ENCODE results near the gene TP53I13. TPM values are rescaled to one million over a fixed set of nuclear protein-coding genes. Genes with fewer than 3 reads are reported as not detected.
A peak's percentile ranks its signal among the peaks of the same experiment; 100 is the strongest.

TP53I13 gene
- total RNA-seq (2016; rRNA removed; fragmentation: Illumina TruSeq; extraction: Trizol): 9.9 and 25.7 TPM in 2 replicates
- 17.6 and 23.7 TPM in 2 replicates for total RNA-seq (2016; cell fraction: cytosol; rRNA removed; fragmentation: Illumina TruSeq; extraction: Trizol; ENCODE audit: low read depth)
- 9.5 and 27.0 TPM in 2 replicates for total RNA-seq (2016; cell fraction: insoluble cytoplasmic fraction; rRNA removed; fragmentation: Illumina TruSeq; extraction: Trizol)
- total RNA-seq (2016; cell fraction: membrane; rRNA removed; fragmentation: Illumina TruSeq; extraction: Trizol): 15.6 and 16.0 TPM in 2 replicates
- 23.1 and 26.1 TPM in 2 replicates for total RNA-seq (2016; cell fraction: nucleus; rRNA removed; fragmentation: Illumina TruSeq; extraction: Trizol)
- 16.9 and 29.2 TPM in 2 replicates for polyA plus RNA-seq (2011; rRNA removed)
- 15.5 and 31.8 TPM in 2 replicates for polyA plus RNA-seq (2011; cell fraction: cytosol; rRNA removed)
- 136 and 174 TPM in 2 replicates for polyA plus RNA-seq (2011; cell fraction: nucleus; rRNA removed)
- polyA plus RNA-seq (2012): 12.7 and 18.1 TPM in 2 replicates
- 9.2 and 10.2 TPM in 2 replicates for polyA plus RNA-seq (2016; cell fraction: cytosol; fragmentation: Illumina TruSeq; extraction: Trizol; ENCODE audit: low read depth)
- 8.5 and 9.5 TPM in 2 replicates for polyA plus RNA-seq (2016; cell fraction: insoluble cytoplasmic fraction; fragmentation: Illumina TruSeq; extraction: Trizol; ENCODE audit: low read depth)
- polyA plus RNA-seq (2016; cell fraction: membrane; fragmentation: Illumina TruSeq; extraction: Trizol; ENCODE audit: low read depth): 10.4 and 10.9 TPM in 2 replicates
- polyA plus RNA-seq (2016; cell fraction: nucleus; fragmentation: Illumina TruSeq; extraction: Trizol; ENCODE audit: insufficient read depth, low read depth): 51.8 and 59.8 TPM in 2 replicates
- 25.1 and 43.5 TPM in 2 replicates for polyA minus RNA-seq (2011; rRNA and poly(A)+ RNA removed; ENCODE audit: low replicate concordance)
- polyA minus RNA-seq (2011; cell fraction: cytosol; rRNA and poly(A)+ RNA removed): 18.8 and 20.0 TPM in 2 replicates
- 16.1 and 22.5 TPM in 2 replicates for polyA minus RNA-seq (2011; cell fraction: nucleus; rRNA and poly(A)+ RNA removed)
- percentile 61 among the genes with signal in this experiment for Bru-seq, nascent RNA
- BruChase-seq, experiment 1, labeled RNA remaining after a 6-hour chase: percentile 83 among the genes with signal in this experiment
- BruChase-seq, experiment 2, labeled RNA remaining after a 2-hour chase: percentile 67 among the genes with signal in this experiment
- long read RNA-seq, experiment 1, transcript TP53I13-201 (7 exons, 1,530 nt): major isoform, 53 of 66 reads
- long read RNA-seq, experiment 1, partial matches to known transcripts: 3 of 66 reads
- long read RNA-seq, experiment 1, other reads (novel, unspliced or antisense): 10 of 66 reads
- long read RNA-seq, experiment 2, transcript TP53I13-201 (7 exons, 1,530 nt): major isoform, 55 of 92 reads
- long read RNA-seq, experiment 2, partial matches to known transcripts: 18 of 92 reads
- long read RNA-seq, experiment 2, other reads (novel, unspliced or antisense): 16 of 92 reads

GRCh38 chr17:29568331-29569244 lies at the start of gene TP53I13:
TSS of gene TP53I13 (plus strand) at chr17:29568701. CDS start at chr17:29568759, 58 bp downstream.
- TSS peak; percentile 53 for BruUV-seq (replicated peaks)
- 5% methylated on average over 9 of the region's 85 CpGs for WGBS (ENCODE audit: low lambda C conversion rate)
- no peaks in the 10 kb centered on the region for H3K79me2 ChIP-seq (ENCODE audit: insufficient read depth, low read length)
- H3K9me3 ChIP-seq (ENCODE audit: low read length): no peaks in the 10 kb centered on the region
- no peaks in the 10 kb centered on the region; a peak in 1 of 5 replicates for H3K36me3 ChIP-seq (replicated peaks in 1 of 2; ENCODE audit: control insufficient read depth in 1 of 2, insufficient read depth in 2 of 2, low read length in 2 of 2)
- FAIRE-seq: no peak
- DNase-seq (ENCODE audit: low spot score): peak; percentile 51
- no peaks in the 10 kb centered on the region for H3K27me3 ChIP-seq (ENCODE audit: control insufficient read depth in 1 of 2, insufficient read depth in 2 of 2, low read length in 2 of 2)
- peak within 1 kb of the TSS; percentile 86 for H3K27ac ChIP-seq (ENCODE audit: extremely low read length, insufficient read depth, low read length)
- H3K9ac ChIP-seq (ENCODE audit: insufficient read depth, low read depth, low read length): peak within 1 kb of the TSS; percentile 79
- ChIA-PET CTCF (ENCODE audit: low intra/inter-chr PET ratio, low total read pairs) (interaction anchor here (1.3 kb wide), 1 partner anchor 12 kb away, joined by 3 read pairs; no protein-coding TSS in a partner anchor), POLR2A (interaction anchor here (0.8 to 3.1 kb wide), 7 partner anchors 9 to 275 kb away, joined by 3 to 24 read pairs (median 6); partner anchors contain the start of genes NUFIP2 and TAOK1)
- H2AFZ ChIP-seq (ENCODE audit: low read length): peak within 1 kb of the TSS; percentile 62
- peaks cover 29% of the 10 kb centered on the region for H3K4me1 ChIP-seq (ENCODE audit: insufficient read depth, low read length)
- peak; percentile 25 for ATAC-seq
- H4K20me1 ChIP-seq (ENCODE audit: insufficient read depth, low read length): 0 out of 2 replicates have a peak, but pooled peaks cover 3% of the 10 kb centered on the region
- in situ Hi-C loops (cut with HindIII; ENCODE audit: extremely low pct_ligation_motif_present, low pct_unique_long_range_greater_than_20kb): no loop called here
- peak within 1 kb of the TSS; percentile 85 for H3K4me2 ChIP-seq (ENCODE audit: low read depth, low read length)
- peak within 1 kb of the TSS; percentile 72 to 94 (median 84) for H3K4me3 ChIP-seq (replicated peaks in 1 of 3; ENCODE audit: insufficient read depth in 1 of 3, low read depth in 2 of 3, low read length in 3 of 3)
- intact Hi-C loops (cut with micrococcal nuclease; ENCODE audit: unreplicated experiment): loop anchor here (10.0 kb wide), 1 partner anchor 274 kb away; the partner anchor contains the start of gene NUFIP2
- TF ChIP-seq ZNF746 (CRISPR knock-in tag; IDR thresholded peaks at IDR 0.05) (no peak; the same call in 1 of the 2 replicates), MAFG (CRISPR knock-in tag; IDR thresholded peaks at IDR 0.05) (no peak), ZNF17 (CRISPR knock-in tag; IDR thresholded peaks at IDR 0.05) (no peak), JUNB (CRISPR knock-in tag; IDR thresholded peaks at IDR 0.05; ENCODE audit: borderline replicate concordance) (no peak), ZNF292 (CRISPR knock-in tag; IDR thresholded peaks at IDR 0.05; ENCODE audit: borderline replicate concordance, low read depth) (no peak), NR1H2 (CRISPR knock-in tag; IDR thresholded peaks at IDR 0.05; ENCODE audit: borderline replicate concordance, low read depth) (no peak), THRA (CRISPR knock-in tag; IDR thresholded peaks at IDR 0.05; ENCODE audit: borderline replicate concordance) (0 out of 2 replicates have a peak, but pooled peaks have one; percentile 6), ZNF878 (CRISPR knock-in tag; IDR thresholded peaks at IDR 0.05) (no peak), TRIM24 (CRISPR knock-in tag; IDR thresholded peaks at IDR 0.05) (no peak), SKI (IDR thresholded peaks at IDR 0.05; ENCODE audit: partially characterized antibody) (peak; percentile 28), ELK4 (CRISPR knock-in tag; IDR thresholded peaks at IDR 0.05; ENCODE audit: borderline replicate concordance) (no peak), MIER3 (CRISPR knock-in tag; IDR thresholded peaks at IDR 0.05; ENCODE audit: borderline replicate concordance) (no peak), MED8 (CRISPR knock-in tag; IDR thresholded peaks at IDR 0.05; ENCODE audit: insufficient replicate concordance) (peak; percentile 35), GTF3A (CRISPR knock-in tag; conservative IDR thresholded peaks at IDR 0.05) (no peak)

All from HepG2 (cell line).